H9 (cell line): Measurements from ENCODE around the gene VPS13C. TPM values are rescaled to one million over a fixed set of nuclear protein-coding genes. Genes with fewer than 3 reads are reported as not detected.

ENCODE experiments used
- DNase-seq: peaks from one replicate; pipeline ENCODE4 v3.0.0-alpha.2; 2017
- H2AFZ ChIP-seq: one replicate; pipeline ENCODE4 v1.6.1; 2013; ENCODE audit warnings: mild to moderate bottlenecking, low read length, control low read depth, moderate library complexity
- H2AK5ac ChIP-seq: 2 replicates; pipeline ENCODE4 v1.6.1; 2013; ENCODE audit warnings: low read length, control low read depth, mixed read lengths; ENCODE audit not compliant: insufficient read length
- H2BK120ac ChIP-seq: one replicate; pipeline ENCODE4 v1.6.1; 2013; ENCODE audit warnings: low read depth, mild to moderate bottlenecking, low read length, control low read depth, inconsistent platforms; ENCODE audit not compliant: poor library complexity, severe bottlenecking
- H2BK12ac ChIP-seq: 2 replicates; pipeline ENCODE4 v1.6.1; 2013; ENCODE audit warnings: low read length, control low read depth, mixed read lengths, low read depth; ENCODE audit not compliant: insufficient read length
- H2BK15ac ChIP-seq: 2 replicates; pipeline ENCODE4 v1.6.1; 2013; ENCODE audit warnings: low read depth, low read length, control low read depth
- H2BK20ac ChIP-seq: one replicate; pipeline ENCODE4 v1.6.1; 2013; ENCODE audit warnings: low read depth, mild to moderate bottlenecking, low read length, control low read depth, inconsistent platforms; ENCODE audit not compliant: poor library complexity, severe bottlenecking
- H2BK5ac ChIP-seq: 2 replicates; pipeline ENCODE4 v1.6.1; 2013; ENCODE audit warnings: low read length, control low read depth, mixed read lengths; ENCODE audit not compliant: insufficient read length
- H3K14ac ChIP-seq: 2 replicates; pipeline ENCODE4 v1.6.1; 2013; ENCODE audit warnings: low read length, control low read depth; ENCODE audit not compliant: insufficient read depth
- H3K18ac ChIP-seq: 2 replicates; pipeline ENCODE4 v1.6.1; 2013; ENCODE audit warnings: low read depth, mild to moderate bottlenecking, mixed read lengths, low read length, control low read depth; ENCODE audit not compliant: insufficient read length
- H3K23ac ChIP-seq: 2 replicates; pipeline ENCODE4 v1.6.1; 2013; ENCODE audit warnings: low read length, control low read depth, mixed read lengths, low read depth; ENCODE audit not compliant: insufficient read length
- H3K23me2 ChIP-seq: 2 replicates; pipeline ENCODE4 v1.6.1; 2013; ENCODE audit warnings: low read depth, mild to moderate bottlenecking, mixed read lengths, low read length, control low read depth; ENCODE audit not compliant: insufficient read length, poor library complexity, severe bottlenecking
- H3K27ac ChIP-seq: 2 replicates; pipeline ENCODE4 v1.5.1; 2013; ENCODE audit warnings: low read length, control low read depth, mixed read lengths, low read depth; ENCODE audit not compliant: insufficient read length
- H3K27me3 ChIP-seq: 2 replicates; pipeline ENCODE4 v1.6.1; 2013; ENCODE audit warnings: low read length, control low read depth, inconsistent platforms; ENCODE audit not compliant: insufficient read depth
- H3K4ac ChIP-seq: 2 replicates; pipeline ENCODE4 v1.6.1; 2013; ENCODE audit warnings: low read depth, mild to moderate bottlenecking, control low read depth, inconsistent platforms, low read length, moderate library complexity
- H3K4me1 ChIP-seq: 2 replicates; pipeline ENCODE4 v1.6.1; 2013; ENCODE audit warnings: low read length, control low read depth, inconsistent platforms; ENCODE audit not compliant: insufficient read depth
- H3K4me2 ChIP-seq: 2 replicates; pipeline ENCODE4 v1.6.1; 2013; ENCODE audit warnings: low read length, control low read depth, mixed read lengths; ENCODE audit not compliant: insufficient read length, insufficient read depth
- H3K56ac ChIP-seq: 2 replicates; pipeline ENCODE4 v1.6.1; 2013; ENCODE audit warnings: low read depth, mild to moderate bottlenecking, mixed read lengths, low read length, control low read depth; ENCODE audit not compliant: insufficient read length
- H3K79me1 ChIP-seq: 2 replicates; pipeline ENCODE4 v1.6.1; 2013; ENCODE audit warnings: low read depth, mild to moderate bottlenecking, moderate library complexity, low read length, control low read depth, inconsistent platforms; ENCODE audit not compliant: insufficient read depth, poor library complexity, severe bottlenecking
- H3K79me2 ChIP-seq: 2 replicates; pipeline ENCODE4 v1.6.1; 2013; ENCODE audit warnings: low read length, control low read depth, inconsistent platforms; ENCODE audit not compliant: insufficient read depth
- H3K9ac ChIP-seq: 2 replicates; pipeline ENCODE4 v1.6.1; 2013; ENCODE audit warnings: low read length, control low read depth, mixed read lengths; ENCODE audit not compliant: insufficient read length; ENCODE audit errors: extremely low read depth
- H3K9me3 ChIP-seq: one replicate; pipeline ENCODE4 v1.6.1; 2013; ENCODE audit warnings: low read depth, low read length, inconsistent platforms; ENCODE audit not compliant: control insufficient read depth
- H3T11ph ChIP-seq: one replicate; pipeline ENCODE4 v1.6.1; 2013; ENCODE audit warnings: mild to moderate bottlenecking, low read length, control low read depth, inconsistent platforms
- H4K20me1 ChIP-seq: one replicate; pipeline ENCODE4 v1.6.1; 2013; ENCODE audit not compliant: control insufficient read depth, insufficient read length, insufficient read depth
- H4K5ac ChIP-seq: 2 replicates; pipeline ENCODE4 v1.6.1; 2013; ENCODE audit warnings: low read depth, mild to moderate bottlenecking, mixed read lengths, low read length, control low read depth; ENCODE audit not compliant: insufficient read length
- H4K8ac ChIP-seq: replicated peaks from 2 replicates; pipeline ENCODE4 v1.6.1; 2013; ENCODE audit warnings: low read length, control low read depth, mixed read lengths, low read depth; ENCODE audit not compliant: insufficient read length
- H4K91ac ChIP-seq: 2 replicates; pipeline ENCODE4 v1.6.1; 2013; ENCODE audit warnings: low read depth, mild to moderate bottlenecking, moderate library complexity, mixed read lengths, low read length, control low read depth; ENCODE audit not compliant: insufficient read length
- H3K27ac Mint-ChIP-seq, 3 experiments: 2 replicates in 2 of 3; 3 replicates in 1 of 3; pipeline ENCODE4 v1.8.0; 2020 to 2021; ENCODE audit warnings: mixed read lengths in 3 of 3, mild to moderate bottlenecking in 1 of 3, moderate library complexity in 1 of 3
- H3K27me3 Mint-ChIP-seq: 2 replicates; pipeline ENCODE4 v1.8.0; 2021; ENCODE audit warnings: low read depth, mild to moderate bottlenecking, moderate library complexity, mixed read lengths
- H3K36me3 Mint-ChIP-seq, 3 experiments: 2 replicates in 2 of 3; 3 replicates in 1 of 3; pipeline ENCODE4 v1.8.0; 2020 to 2021; ENCODE audit warnings: low read depth in 3 of 3, mixed read lengths in 3 of 3; ENCODE audit not compliant: insufficient read depth in 1 of 3
- H3K4me1 Mint-ChIP-seq, 2 experiments: 2 replicates each; pipeline ENCODE4 v1.8.0; 2020; ENCODE audit warnings: mixed read lengths in 2 of 2
- H3K4me3 Mint-ChIP-seq, 2 experiments: 2 replicates in 1 of 2; 3 replicates in 1 of 2; pipeline ENCODE4 v1.8.0; 2020 to 2021; ENCODE audit warnings: mild to moderate bottlenecking in 2 of 2, mixed read lengths in 2 of 2, moderate library complexity in 1 of 2
- H3K9me3 Mint-ChIP-seq, 2 experiments: 2 replicates in 1 of 2; 3 replicates in 1 of 2; pipeline ENCODE4 v1.8.0; 2020; ENCODE audit warnings: mild to moderate bottlenecking in 2 of 2, mixed read lengths in 2 of 2, moderate library complexity in 1 of 2
- CTCF ChIP-seq: fragments of 200-600 bp; sonication (generic); conservative IDR thresholded peaks from 3 replicates; pipeline ENCODE4 v1.8.0; 2021; ENCODE audit warnings: antibody characterized with exemption, mild to moderate bottlenecking
- WGBS: extraction: QIAGEN DNeasy Blood & Tissue Kit; methylation state at CpG from one replicate; pipeline ENCODE4 v1.1.7; 2013; ENCODE audit warnings: missing lambda C conversion rate, low lambda C conversion rate, mixed read lengths; ENCODE audit not compliant: insufficient read length; ENCODE audit errors: extremely low coverage; 5-methylcytosine and 5-hydroxymethylcytosine counted together
- total RNA-seq: library from RNA; stranded (reverse); gene quantifications from 2 replicates; pipeline ENCODE4 v1.2.1, GENCODE V29; 2021

The VPS13C gene
- total RNA-seq, 1 experiment from 2014 or later, result 14.2 TPM

- H3K9ac ChIP-seq, result no peak overlapping the region
- H2BK20ac ChIP-seq, result no peak overlapping the region
- H3K79me2 ChIP-seq, result no peaks in the 10 kb centered on the region
- H3K4me2 ChIP-seq, result no peak overlapping the region
- no CpG with 5 or more reads among the region's 3 CpGs for WGBS
- Mint-ChIP-seq H3K4me1 (no peaks in the 10 kb centered on the region), H3K4me3 (no peak overlapping the region), H3K27me3 (no peaks in the 10 kb centered on the region), H3K27ac (peak overlapping the region in 1 of 3 experiments; percentile 41; a peak in 1 of 7 replicates), H3K36me3 (no peaks in the 10 kb centered on the region), H3K9me3 (no peaks in the 10 kb centered on the region)
- H4K5ac ChIP-seq, result no peak overlapping the region
- H3K18ac ChIP-seq, result no peak overlapping the region
- no peaks in the 10 kb centered on the region for H3K9me3 ChIP-seq
- H3K14ac ChIP-seq, result no peak overlapping the region
- H2AK5ac ChIP-seq, result no peak overlapping the region
- no peaks in the 10 kb centered on the region for H3K23me2 ChIP-seq
- H3K27ac ChIP-seq, result no peak overlapping the region
- no peak overlapping the region for H2AFZ ChIP-seq
- no peak overlapping the region for H3K23ac ChIP-seq
- H3K4me1 ChIP-seq, result no peaks in the 10 kb centered on the region; the same call in 1 of the 2 replicates
- H4K8ac ChIP-seq, result no peak overlapping the region
- no peak overlapping the region for H2BK15ac ChIP-seq
- TF ChIP-seq CTCF, result no peak
- no peak overlapping the region for H3K4ac ChIP-seq
- no peak overlapping the region for H2BK120ac ChIP-seq
- no peaks in the 10 kb centered on the region for H3K27me3 ChIP-seq
- no peaks in the 10 kb centered on the region for H3K79me1 ChIP-seq
- H2BK12ac ChIP-seq, result no peak overlapping the region
- no peak overlapping the region for H2BK5ac ChIP-seq
- no peak overlapping the region for H3T11ph ChIP-seq
- no peak overlapping the region for H3K56ac ChIP-seq
- H4K91ac ChIP-seq, result no peak overlapping the region
- no peak for DNase-seq
- H4K20me1 ChIP-seq, result no peaks in the 10 kb centered on the region
Measured at GRCh38 chr15:61861962-61862361, 198.3 kb downstream of the VPS13C start.
